GM10248 (cell line): ENCODE data around the gene ANKS1A.

ENCODE experiments used
- CTCF ChIA-PET: fragments of 300-600 bp; sonication (Branson Sonifier 250); formaldehyde crosslinking; extraction: SDS; loops from one replicate; lab custom pipeline; 2021; ENCODE audit warnings: antibody characterized with exemption; lab: Yijun Ruan, JAX
- POLR2A ChIA-PET: fragments of 350-650 bp; sonication (Branson Sonifier 250); formaldehyde crosslinking; extraction: SDS; loops from one replicate; lab custom pipeline; 2020; ENCODE audit warnings: antibody characterized with exemption; lab: Yijun Ruan, JAX
- DNase-seq: peaks from one replicate; pipeline ENCODE4 v3.0.0; 2012; ENCODE audit errors: extremely low spot score
- TF ChIP-seq, protein P1 (sequence below): IDR thresholded peaks from 2 replicates; pipeline ENCODE4 v1.5.1; 2012; ENCODE audit warnings: mild to moderate bottlenecking, low read depth; ENCODE audit errors: extremely low read depth, missing control alignments, control extremely low read depth

ANKS1A gene

DNA sequence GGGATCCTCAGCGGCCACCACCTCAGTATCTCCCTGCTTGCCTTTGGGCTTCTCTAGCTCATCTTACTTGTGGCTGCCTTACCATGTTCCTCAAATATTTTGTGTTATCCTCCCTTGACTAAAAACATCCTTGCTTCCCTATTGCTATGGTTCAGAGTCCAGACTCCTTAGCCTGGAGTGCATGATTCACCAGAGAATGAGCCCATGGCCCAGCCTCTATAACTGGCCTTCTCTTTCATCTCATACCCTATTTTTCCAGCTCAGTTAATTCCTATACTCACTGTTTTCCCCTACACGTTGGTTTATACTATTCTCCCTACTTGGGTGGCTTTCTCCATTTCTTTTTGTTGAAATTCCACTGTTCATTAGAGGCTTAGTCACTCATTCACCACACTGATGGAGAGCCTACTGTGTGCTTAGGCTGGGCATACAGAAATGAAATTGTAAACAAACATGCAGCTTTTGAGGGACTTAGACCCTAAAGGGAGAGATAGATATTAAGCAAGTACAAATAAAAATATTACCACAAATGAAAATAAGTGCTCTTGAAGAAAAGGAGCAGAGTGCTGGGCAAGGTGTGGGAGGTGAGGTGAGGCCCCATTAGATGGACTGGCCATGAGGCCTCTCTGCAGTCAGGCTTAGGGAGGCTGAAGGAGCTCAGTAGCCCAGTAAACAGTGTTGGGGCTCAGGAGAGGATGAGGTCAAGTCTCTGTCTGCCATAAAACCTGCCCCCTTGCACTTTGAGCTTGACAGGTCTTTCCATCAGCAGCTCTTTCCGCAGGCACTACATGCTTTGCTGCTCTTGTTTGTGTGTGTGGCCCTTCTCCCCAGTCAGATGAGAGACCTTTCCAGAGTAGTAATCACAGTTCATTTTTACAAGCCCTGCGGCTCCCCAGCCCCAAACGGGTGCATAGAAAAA is 142.8 kb downstream of the ANKS1A start:
- POLR2A ChIA-PET: no interaction called here
- CTCF ChIA-PET: interaction anchor here (1.0 to 2.5 kb wide), 5 partner anchors 9 to 45 kb away, joined by 3 to 10 read pairs (median 5); no protein-coding TSS in a partner anchor
- DNase-seq: no peak
- TF ChIP-seq, protein P1, sequence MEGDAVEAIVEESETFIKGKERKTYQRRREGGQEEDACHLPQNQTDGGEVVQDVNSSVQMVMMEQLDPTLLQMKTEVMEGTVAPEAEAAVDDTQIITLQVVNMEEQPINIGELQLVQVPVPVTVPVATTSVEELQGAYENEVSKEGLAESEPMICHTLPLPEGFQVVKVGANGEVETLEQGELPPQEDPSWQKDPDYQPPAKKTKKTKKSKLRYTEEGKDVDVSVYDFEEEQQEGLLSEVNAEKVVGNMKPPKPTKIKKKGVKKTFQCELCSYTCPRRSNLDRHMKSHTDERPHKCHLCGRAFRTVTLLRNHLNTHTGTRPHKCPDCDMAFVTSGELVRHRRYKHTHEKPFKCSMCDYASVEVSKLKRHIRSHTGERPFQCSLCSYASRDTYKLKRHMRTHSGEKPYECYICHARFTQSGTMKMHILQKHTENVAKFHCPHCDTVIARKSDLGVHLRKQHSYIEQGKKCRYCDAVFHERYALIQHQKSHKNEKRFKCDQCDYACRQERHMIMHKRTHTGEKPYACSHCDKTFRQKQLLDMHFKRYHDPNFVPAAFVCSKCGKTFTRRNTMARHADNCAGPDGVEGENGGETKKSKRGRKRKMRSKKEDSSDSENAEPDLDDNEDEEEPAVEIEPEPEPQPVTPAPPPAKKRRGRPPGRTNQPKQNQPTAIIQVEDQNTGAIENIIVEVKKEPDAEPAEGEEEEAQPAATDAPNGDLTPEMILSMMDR: no peak

DNA sequence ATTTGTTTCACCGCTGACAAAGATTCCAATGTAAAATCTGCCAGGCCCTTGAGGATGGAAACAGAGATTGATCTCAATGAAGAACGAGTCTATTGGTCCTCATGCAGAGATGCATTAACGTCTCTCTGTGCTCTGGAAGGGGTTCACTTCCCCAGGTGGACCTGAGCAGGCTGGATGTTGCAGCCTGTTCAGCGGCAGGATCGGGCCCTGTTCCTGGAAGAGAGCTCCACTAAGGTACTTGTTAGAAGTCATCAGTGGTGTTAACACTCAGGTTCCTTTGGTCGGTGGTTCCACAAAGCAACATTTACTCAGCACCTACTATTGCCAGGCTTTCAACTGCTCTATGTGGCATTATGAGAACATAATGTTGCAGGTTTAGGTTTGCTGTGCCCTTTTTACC is 144.6 kb downstream of the ANKS1A start:
- DNase-seq: no peak
- ChIA-PET POLR2A (no interaction called here), CTCF (interaction anchor here (0.9 to 1.8 kb wide), 4 partner anchors 9 to 47 kb away, joined by 3 to 4 read pairs (median 3); no protein-coding TSS in a partner anchor)
- TF ChIP-seq, protein P1: no peak

GRCh38 chr6:35034411-35035191 is 145.5 kb downstream of the ANKS1A start:
- TF ChIP-seq, protein P1: no peak
- ChIA-PET POLR2A (no interaction called here), CTCF (interaction anchor here (1.4 to 1.8 kb wide), 4 partner anchors 10 to 105 kb away, joined by 3 to 4 read pairs (median 3); no protein-coding TSS in a partner anchor)
- DNase-seq: no peak

DNA sequence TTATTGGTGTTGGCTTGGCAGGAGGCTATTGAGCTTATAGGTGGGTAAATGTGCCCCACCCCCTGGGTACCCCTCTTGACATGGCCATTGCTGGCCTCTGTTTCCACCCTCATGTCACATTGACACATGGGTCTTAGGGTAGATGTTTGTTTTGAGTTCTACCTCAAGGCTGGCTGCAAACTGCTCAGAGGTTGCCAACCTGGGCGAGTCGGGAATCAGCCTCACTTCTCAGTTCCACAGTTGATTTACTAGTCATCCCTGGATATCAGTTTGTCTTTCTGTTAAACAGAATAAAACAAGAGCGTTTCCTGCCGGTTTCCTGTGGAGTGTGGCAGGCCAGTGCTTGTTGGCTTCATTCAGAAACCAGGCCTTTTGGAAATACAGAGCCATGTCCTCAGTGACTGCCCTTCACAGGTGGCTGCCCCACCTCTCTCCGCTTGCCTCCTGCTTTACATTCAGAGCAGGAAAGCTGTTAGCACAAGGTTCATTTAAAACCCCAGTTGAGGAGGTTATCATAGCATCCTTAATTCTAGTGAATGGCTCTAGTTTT is 146.5 kb downstream of the ANKS1A start:
- ChIA-PET CTCF (interaction anchor here (1.4 to 1.8 kb wide), 2 partner anchors 37 to 105 kb away, joined by 3 read pairs; no protein-coding TSS in a partner anchor), POLR2A (no interaction called here)
- no peak for DNase-seq
- TF ChIP-seq, protein P1: no peak

DNA sequence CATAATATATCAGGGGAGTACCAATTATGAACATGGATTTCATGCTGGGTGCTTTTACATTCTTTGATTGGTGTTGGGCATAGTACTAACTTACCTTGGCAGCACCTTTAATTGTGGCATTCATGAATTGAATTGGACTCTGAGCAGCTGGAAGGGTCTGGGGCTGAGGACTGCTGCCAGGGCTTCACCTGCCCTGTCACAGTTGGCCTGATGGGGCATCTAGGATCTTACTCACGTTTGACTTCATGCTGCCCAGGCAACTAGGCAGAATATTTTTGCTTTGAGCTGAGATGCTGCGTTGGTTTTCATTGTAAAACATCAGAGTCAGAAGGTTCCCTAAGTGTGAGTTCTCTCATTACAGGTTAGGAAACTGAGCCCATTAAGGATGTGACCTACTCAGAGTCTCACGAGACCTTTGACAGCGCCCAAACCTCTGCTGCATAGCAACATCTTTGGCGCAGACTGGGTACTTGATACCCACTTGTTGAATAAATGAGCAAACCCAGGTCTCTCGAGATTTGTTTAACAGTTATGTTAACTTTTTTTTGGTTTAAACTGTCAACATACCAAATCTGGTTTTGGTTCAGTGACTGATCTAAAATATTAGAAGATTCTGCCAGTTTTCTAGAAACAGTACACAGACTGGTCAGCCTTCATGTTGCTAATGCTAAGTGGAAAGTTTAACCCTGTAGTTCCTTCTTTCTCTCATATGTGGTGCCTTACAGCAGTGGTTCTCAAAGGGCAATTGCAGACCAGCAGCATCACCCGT is 147.2 kb downstream of the ANKS1A start:
- TF ChIP-seq, protein P1: no peak
- POLR2A ChIA-PET: no interaction called here
- no peak for DNase-seq
- CTCF ChIA-PET: interaction anchor here (0.9 to 1.4 kb wide), 3 partner anchors 9 to 104 kb away, joined by 3 read pairs; no protein-coding TSS in a partner anchor
